Endodermal cell (in vitro differentiated cells): Measurements from ENCODE around the gene OSGEPL1. TPM values are rescaled to one million over a fixed set of nuclear protein-coding genes. Genes with fewer than 3 reads are reported as not detected.

Experiments
- DNase-seq: peaks from one replicate; pipeline ENCODE4 v3.0.0-alpha.2; 2017
- H3K27ac ChIP-seq: 2 replicates; pipeline ENCODE4 v1.5.1; 2013; ENCODE audit warnings: mild to moderate bottlenecking, low read depth, low read length, moderate library complexity
- H3K27me3 ChIP-seq: 2 replicates; pipeline ENCODE4 v1.6.1; 2013; ENCODE audit warnings: mild to moderate bottlenecking, low read length, moderate library complexity; ENCODE audit not compliant: insufficient read depth, control insufficient read depth, poor library complexity, severe bottlenecking
- H3K36me3 ChIP-seq: 2 replicates; pipeline ENCODE4 v1.7.0; 2013; ENCODE audit warnings: mild to moderate bottlenecking, low read length, moderate library complexity; ENCODE audit not compliant: control insufficient read depth, insufficient read depth
- H3K4me1 ChIP-seq: one replicate; pipeline ENCODE4 v1.7.0; 2013; ENCODE audit warnings: low read length; ENCODE audit not compliant: control insufficient read depth, insufficient read depth
- H3K4me3 ChIP-seq: 2 replicates; pipeline ENCODE4 v1.5.1; 2013; ENCODE audit warnings: mild to moderate bottlenecking, low read length, moderate library complexity
- H3K9ac ChIP-seq: 2 replicates; pipeline ENCODE4 v1.6.1; 2013; ENCODE audit warnings: mild to moderate bottlenecking, low read length, moderate library complexity; ENCODE audit not compliant: poor library complexity, severe bottlenecking; ENCODE audit errors: extremely low read depth
- H3K9me3 ChIP-seq: 2 replicates; pipeline ENCODE4 v1.6.1; 2013; ENCODE audit warnings: mild to moderate bottlenecking, low read length, moderate library complexity; ENCODE audit not compliant: control insufficient read depth
- H3K27ac Mint-ChIP-seq: 2 replicates; pipeline ENCODE4 v1.8.0; 2020; ENCODE audit warnings: mixed read lengths
- H3K27me3 Mint-ChIP-seq: 2 replicates; pipeline ENCODE4 v1.8.0; 2021; ENCODE audit warnings: mild to moderate bottlenecking, mixed read lengths; ENCODE audit not compliant: insufficient read depth
- H3K36me3 Mint-ChIP-seq: 2 replicates; pipeline ENCODE4 v1.8.0; 2020; ENCODE audit warnings: low read depth, mixed read lengths
- H3K4me1 Mint-ChIP-seq: 2 replicates; pipeline ENCODE4 v1.8.0; 2020; ENCODE audit warnings: mixed read lengths
- H3K4me3 Mint-ChIP-seq: 2 replicates; pipeline ENCODE4 v1.8.0; 2020; ENCODE audit warnings: mild to moderate bottlenecking, moderate library complexity, mixed read lengths
- H3K9me3 Mint-ChIP-seq: 2 replicates; pipeline ENCODE4 v1.8.0; 2020; ENCODE audit warnings: mild to moderate bottlenecking, mixed read lengths
- WGBS, 2 experiments: methylation state at CpG; one replicate each; pipeline versions ENCODE4 v1.1.5 to v1.1.7; 2013; ENCODE audit warnings: missing lambda C conversion rate in 2 of 2, mixed read lengths in 1 of 2; ENCODE audit not compliant: insufficient coverage in 1 of 2, insufficient read length in 1 of 2; 5-methylcytosine and 5-hydroxymethylcytosine counted together
- total RNA-seq, 2 donors: library from RNA; stranded (reverse); fragmentation: NEBNext Ultra II Directional in 1 of 2; extraction: Animal tissue kit (Norgen Biotek cat#: 25700) in 1 of 2; gene quantifications; 2 replicates in 1 of 2; 3 replicates in 1 of 2; pipeline ENCODE4 v1.2.1, GENCODE V29; 2021
- TF ChIP-seq, protein P1 (sequence below): fragments of 200-600 bp; sonication (generic); conservative IDR thresholded peaks from 2 replicates; pipeline ENCODE4 v1.5.0; 2021; ENCODE audit warnings: antibody characterized with exemption, mild to moderate bottlenecking

OSGEPL1 gene
- total RNA-seq, 2 donors from 2014 or later, result 9.7 to 16.1 TPM

DNA sequence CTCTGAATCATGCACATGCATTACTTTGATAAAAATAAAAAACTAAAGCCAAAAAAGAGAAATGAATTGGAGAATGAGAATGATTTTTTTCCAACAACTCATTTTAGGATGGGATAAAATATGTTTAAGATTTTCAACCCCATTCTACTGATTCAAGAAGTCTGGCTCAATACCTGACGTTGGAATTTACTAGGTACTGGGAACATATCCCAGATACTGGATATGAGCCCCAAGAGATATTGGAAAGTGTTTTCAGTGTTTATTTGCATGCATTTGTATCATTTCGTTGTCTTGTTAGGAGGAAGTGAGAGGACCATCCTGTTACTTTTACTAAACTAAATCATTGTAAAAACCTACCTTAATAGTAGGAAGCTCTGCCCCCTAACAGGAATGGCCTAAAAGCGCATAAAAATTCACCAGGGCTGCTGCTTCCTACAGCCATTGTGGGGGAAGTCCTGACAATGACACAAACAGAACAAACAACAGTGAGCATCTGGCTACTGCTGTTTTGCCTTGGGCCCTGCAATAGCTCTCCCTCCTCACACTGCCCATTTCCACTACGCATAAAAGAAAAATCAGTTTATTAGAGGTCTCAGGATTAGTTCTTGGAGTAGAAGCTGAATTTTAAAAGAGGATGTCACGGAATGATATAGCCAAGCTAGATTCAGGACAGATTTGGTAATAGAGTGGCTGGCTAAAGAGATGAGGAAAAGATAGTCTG is 52.9 kb downstream of the OSGEPL1 start:
- Mint-ChIP-seq H3K9me3 (peaks cover 36% of the 10 kb centered on the region), H3K27me3 (peaks cover 2% of the 10 kb centered on the region), H3K4me3 (no peak overlapping the region), H3K27ac (no peak overlapping the region), H3K4me1 (no peaks in the 10 kb centered on the region), H3K36me3 (peaks cover 29% of the 10 kb centered on the region)
- Histone ChIP-seq H3K27ac (no peak overlapping the region), H3K36me3 (no peaks in the 10 kb centered on the region), H3K4me1 (no peaks in the 10 kb centered on the region), H3K9ac (no peak overlapping the region), H3K27me3 (no peaks in the 10 kb centered on the region), H3K4me3 (no peak overlapping the region), H3K9me3 (peaks cover 5% of the 10 kb centered on the region)
- TF ChIP-seq, protein P1, sequence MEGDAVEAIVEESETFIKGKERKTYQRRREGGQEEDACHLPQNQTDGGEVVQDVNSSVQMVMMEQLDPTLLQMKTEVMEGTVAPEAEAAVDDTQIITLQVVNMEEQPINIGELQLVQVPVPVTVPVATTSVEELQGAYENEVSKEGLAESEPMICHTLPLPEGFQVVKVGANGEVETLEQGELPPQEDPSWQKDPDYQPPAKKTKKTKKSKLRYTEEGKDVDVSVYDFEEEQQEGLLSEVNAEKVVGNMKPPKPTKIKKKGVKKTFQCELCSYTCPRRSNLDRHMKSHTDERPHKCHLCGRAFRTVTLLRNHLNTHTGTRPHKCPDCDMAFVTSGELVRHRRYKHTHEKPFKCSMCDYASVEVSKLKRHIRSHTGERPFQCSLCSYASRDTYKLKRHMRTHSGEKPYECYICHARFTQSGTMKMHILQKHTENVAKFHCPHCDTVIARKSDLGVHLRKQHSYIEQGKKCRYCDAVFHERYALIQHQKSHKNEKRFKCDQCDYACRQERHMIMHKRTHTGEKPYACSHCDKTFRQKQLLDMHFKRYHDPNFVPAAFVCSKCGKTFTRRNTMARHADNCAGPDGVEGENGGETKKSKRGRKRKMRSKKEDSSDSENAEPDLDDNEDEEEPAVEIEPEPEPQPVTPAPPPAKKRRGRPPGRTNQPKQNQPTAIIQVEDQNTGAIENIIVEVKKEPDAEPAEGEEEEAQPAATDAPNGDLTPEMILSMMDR, result no peak
- DNase-seq, result peak; percentile 44
- 90 to 91% methylated on average over 2 to 5 of the region's 5 CpGs for WGBS, 2 experiments

GRCh38 chr2:189702071-189702470 is 60.5 kb downstream of the OSGEPL1 start:
- no peak for DNase-seq
- no peaks in the 10 kb centered on the region for H3K9me3 Mint-ChIP-seq
- H3K9me3 ChIP-seq, result peaks cover 3% of the 10 kb centered on the region

DNA sequence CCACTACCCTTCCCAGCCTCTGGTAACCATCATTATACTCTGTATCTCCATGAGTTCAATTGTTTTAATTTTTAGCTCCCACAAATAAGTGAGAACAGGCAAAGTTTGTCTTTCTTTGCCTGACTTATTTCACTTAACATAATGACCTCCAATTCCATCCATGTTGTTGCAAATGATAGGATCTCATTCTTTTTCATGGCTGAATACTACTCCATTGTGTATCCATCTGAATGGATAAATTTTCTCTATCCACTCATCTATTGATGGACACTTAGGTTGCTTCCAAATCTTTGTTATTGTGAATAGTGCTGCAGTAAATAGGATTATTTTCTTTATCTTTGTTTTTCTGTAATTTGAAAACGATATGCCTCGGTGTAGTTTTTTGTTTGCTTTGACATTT is 61.9 kb downstream of the OSGEPL1 start:
- Mint-ChIP-seq H3K36me3 (no peaks in the 10 kb centered on the region), H3K27ac (no peak overlapping the region), H3K4me1 (peaks cover 2% of the 10 kb centered on the region), H3K4me3 (no peak overlapping the region), H3K9me3 (no peaks in the 10 kb centered on the region), H3K27me3 (no peaks in the 10 kb centered on the region)
- Histone ChIP-seq H3K9me3 (peaks cover 3% of the 10 kb centered on the region), H3K36me3 (no peaks in the 10 kb centered on the region), H3K4me3 (no peak overlapping the region), H3K9ac (no peak overlapping the region), H3K27ac (no peak overlapping the region), H3K4me1 (no peaks in the 10 kb centered on the region), H3K27me3 (no peaks in the 10 kb centered on the region)
- TF ChIP-seq, protein P1, result no peak
- DNase-seq, result no peak
- 0 to 48% methylated on average over 1 to 2 of the region's 2 CpGs for WGBS, 2 experiments

More at GRCh38 chr2:189702071-189702470, 60.5 kb downstream of the OSGEPL1 start:
- no peaks in the 10 kb centered on the region for H3K27me3 ChIP-seq
- TF ChIP-seq, protein P1, result peak; percentile 68
- H3K27ac ChIP-seq, result no peak overlapping the region
- Mint-ChIP-seq H3K27me3 (no peaks in the 10 kb centered on the region), H3K4me1 (peaks cover 2% of the 10 kb centered on the region), H3K27ac (no peak overlapping the region), H3K4me3 (no peak overlapping the region), H3K36me3 (peaks cover 1% of the 10 kb centered on the region)
- H3K9ac ChIP-seq, result no peak overlapping the region
- H3K4me3 ChIP-seq, result no peak overlapping the region
- H3K36me3 ChIP-seq, result no peaks in the 10 kb centered on the region
- no peaks in the 10 kb centered on the region for H3K4me1 ChIP-seq
